Skin of body (tissue), 2 donors: ENCODE data around the gene DIS3L2. TPM values are rescaled to one million over a fixed set of nuclear protein-coding genes. Genes with fewer than 3 reads are reported as not detected.
"Not testable (repeated sequence)": the region's sequence is repeated elsewhere in the genome, so short reads cannot be mapped to it uniquely, and the experiment has no call there.

Experiments used
- DNase-seq: peaks from one replicate; lab custom pipeline; 2025; lab: John Stamatoyannopoulos, UW
- total RNA-seq: library from RNA; depleted of rRNA; stranded (reverse); fragments of >200 nt; gene quantifications from one replicate; pipeline ENCODE4 v1.2.3, GENCODE V29; 2014

DIS3L2 gene
- total RNA-seq, 1 donor from 2014 or later, result 31.8 TPM

- no peak for DNase-seq
These were observed 331.7 kb downstream of the DIS3L2 start for GRCh38 chr2:232293191-232293590.

- no peak for DNase-seq
These were observed 334.5 kb downstream of the DIS3L2 start for GRCh38 chr2:232295971-232296370.

- no peak for DNase-seq
These were observed 335.4 kb downstream of the DIS3L2 start for GRCh38 chr2:232296776-232297525.

- DNase-seq, result no peak
These were observed 337.6 kb downstream of the DIS3L2 start for GRCh38 chr2:232299084-232299483.

GRCh38 chr2:232299927-232300674 is 338.6 kb downstream of the DIS3L2 start:
- no peak for DNase-seq

GRCh38 chr2:232300894-232301387 is 339.4 kb downstream of the DIS3L2 start:
- DNase-seq, result no peak

GRCh38 chr2:232304236-232304635 is 342.7 kb downstream of the DIS3L2 start:
- no peak for DNase-seq

GRCh38 chr2:232306741-232307305 is 345.3 kb downstream of the DIS3L2 start:
- no peak for DNase-seq

- no peak for DNase-seq
These were observed 346.3 kb downstream of the DIS3L2 start for GRCh38 chr2:232307854-232308253.

- DNase-seq, result no peak
These were observed 347.5 kb downstream of the DIS3L2 start for GRCh38 chr2:232308986-232309385.

- no peak for DNase-seq
These were observed 348.1 kb downstream of the DIS3L2 start for GRCh38 chr2:232309592-232309991.

- DNase-seq, result no peak
These were observed 348.6 kb downstream of the DIS3L2 start for GRCh38 chr2:232310121-232310520.

GRCh38 chr2:232310696-232311095 is 349.2 kb downstream of the DIS3L2 start:
- DNase-seq, result no peak

GRCh38 chr2:232313645-232314044 is 352.1 kb downstream of the DIS3L2 start:
- DNase-seq, result not testable (repeated sequence)

GRCh38 chr2:232315049-232315922 is 353.8 kb downstream of the DIS3L2 start:
- DNase-seq, result peak; percentile 48

- DNase-seq, result no peak
These were observed 354.4 kb downstream of the DIS3L2 start for GRCh38 chr2:232315923-232316299.

- DNase-seq, result no peak
These were observed 355.2 kb downstream of the DIS3L2 start for GRCh38 chr2:232316461-232317330.

GRCh38 chr2:232318169-232318855 is 356.8 kb downstream of the DIS3L2 start:
- no peak for DNase-seq

GRCh38 chr2:232319067-232319802 is 357.7 kb downstream of the DIS3L2 start:
- DNase-seq, result no peak
